ENCODE results near the gene EHD3.

EHD3 gene

GRCh38 chr2:31237348-31238017 is 3.5 kb downstream of the EHD3 start:
- no peak for DNase-seq

DNA sequence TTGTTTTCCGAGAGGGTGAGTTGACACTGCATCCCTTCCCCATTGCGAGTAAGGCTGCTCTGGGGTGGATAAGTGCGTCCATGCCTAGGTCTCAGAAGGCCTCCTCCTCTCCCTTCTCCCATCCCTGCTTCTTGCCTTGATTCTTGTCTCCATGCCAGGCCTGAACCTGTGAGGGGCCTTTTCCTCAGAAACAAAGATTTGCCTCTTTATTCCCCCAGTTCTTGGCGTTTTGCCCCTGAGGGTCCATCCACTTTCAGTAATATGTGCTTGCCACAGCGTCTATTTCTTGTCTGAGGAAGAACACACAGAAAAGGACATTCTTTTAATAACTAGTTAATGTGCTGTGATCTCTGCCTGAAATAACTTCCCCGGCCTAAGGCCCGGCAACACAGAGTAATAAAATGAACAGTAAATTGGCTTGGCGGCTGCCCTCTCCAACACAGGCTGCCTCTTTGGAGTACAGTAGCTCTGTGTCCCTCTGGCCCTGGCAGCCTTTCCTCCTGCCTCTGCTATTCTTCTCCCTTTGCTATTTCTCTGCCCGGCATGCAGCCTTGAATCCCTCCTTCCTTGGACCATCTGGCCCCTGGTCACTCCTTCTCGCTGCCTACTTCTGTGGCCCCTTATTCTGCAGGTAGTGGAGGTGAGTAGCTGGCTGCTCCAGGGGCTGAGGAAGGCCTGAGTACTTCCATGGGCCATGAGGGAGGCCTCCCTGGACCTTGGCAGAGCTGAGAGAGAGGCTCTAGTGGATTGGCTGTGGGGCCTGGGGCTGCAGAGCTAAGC is 4.4 kb downstream of the EHD3 start:
- no peak for DNase-seq

DNA sequence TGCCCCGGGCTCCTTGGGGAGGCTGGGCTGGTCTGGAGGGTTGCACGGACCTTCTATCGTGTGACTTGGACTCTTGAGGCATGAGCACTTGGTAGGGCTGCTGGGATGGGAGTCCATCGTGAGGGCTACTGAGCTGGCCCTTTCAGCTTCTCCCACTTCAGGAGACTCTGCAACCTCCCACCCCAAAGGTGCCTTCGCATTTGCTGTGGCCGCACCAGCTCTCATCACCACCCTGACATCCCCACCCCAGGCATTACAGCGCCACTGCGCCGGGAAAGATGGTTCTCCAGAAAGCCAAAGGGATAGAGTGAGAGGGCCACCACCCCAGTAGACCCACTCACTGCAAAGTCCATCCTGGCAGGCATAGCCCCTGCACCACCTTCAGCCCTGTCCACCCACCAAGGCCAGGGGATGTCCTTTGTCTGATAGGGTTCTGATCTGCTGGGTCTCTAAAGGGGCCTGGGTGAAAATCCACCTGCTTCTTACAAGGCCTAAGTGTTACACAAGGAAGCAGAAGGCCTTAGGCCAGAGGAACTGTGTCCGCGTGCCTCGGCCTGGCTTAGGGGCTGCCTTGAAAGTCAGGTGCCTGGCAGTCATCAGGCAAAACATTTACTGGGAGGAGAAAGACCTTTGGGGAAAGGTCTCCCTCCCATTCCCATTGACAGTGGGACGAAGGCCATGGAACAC is 5.1 kb downstream of the EHD3 start:
- DNase-seq = no peak

GRCh38 chr2:31239593-31240177 is 5.7 kb downstream of the EHD3 start:
- no peak for DNase-seq

DNA sequence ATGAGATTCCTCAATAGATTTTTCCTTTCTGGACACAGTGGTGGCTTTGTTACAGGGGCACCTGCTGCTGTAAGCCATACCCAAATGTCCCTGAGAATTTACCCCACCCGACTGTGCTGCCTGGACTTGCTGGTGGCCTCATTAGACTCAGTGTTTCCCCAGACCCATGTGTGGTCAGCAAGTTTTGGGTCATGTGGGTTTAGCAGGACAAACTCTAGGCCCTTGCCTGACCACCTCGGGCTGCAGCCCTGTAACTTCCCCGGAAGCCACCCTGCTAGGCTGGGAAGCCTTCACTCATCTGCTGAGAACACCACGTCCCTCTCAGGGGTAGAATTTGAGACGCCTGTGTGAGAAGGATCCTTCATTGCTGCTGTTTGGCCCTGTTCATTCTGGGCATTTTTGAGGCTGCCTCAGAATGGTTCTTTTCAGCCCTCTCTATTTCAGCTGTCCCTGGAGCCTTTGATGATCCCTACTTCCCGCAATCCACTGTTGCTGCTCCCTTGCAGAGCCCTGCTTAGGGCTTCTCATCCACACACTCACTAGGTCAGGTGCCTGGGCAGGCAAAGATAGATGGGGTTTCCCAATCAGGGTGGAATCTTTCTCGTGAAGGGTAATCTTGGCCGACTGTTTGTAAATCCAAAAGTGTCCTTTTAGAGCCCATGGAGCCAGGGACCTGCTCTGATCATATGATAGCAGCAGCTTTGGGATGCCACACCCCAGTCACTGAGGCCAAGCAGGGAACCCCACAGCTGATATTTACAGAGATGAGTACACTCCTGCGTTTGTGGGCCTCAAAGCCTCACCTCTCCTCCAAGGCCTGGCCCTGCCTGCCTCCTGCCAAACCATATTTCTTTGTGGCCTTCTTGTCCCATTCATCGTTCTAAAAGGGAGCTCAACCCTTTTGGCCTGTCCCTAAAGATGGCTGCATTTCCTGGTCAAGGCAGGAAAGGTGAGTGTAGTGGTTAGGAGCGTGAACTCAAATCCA is 6.7 kb downstream of the EHD3 start:
- no peak for DNase-seq

GRCh38 chr2:31241625-31242270 is 7.8 kb downstream of the EHD3 start:
- DNase-seq = no peak

- DNase-seq = no peak
Observed at GRCh38 chr2:31243053-31243452, 9.1 kb downstream of the EHD3 start.

DNA sequence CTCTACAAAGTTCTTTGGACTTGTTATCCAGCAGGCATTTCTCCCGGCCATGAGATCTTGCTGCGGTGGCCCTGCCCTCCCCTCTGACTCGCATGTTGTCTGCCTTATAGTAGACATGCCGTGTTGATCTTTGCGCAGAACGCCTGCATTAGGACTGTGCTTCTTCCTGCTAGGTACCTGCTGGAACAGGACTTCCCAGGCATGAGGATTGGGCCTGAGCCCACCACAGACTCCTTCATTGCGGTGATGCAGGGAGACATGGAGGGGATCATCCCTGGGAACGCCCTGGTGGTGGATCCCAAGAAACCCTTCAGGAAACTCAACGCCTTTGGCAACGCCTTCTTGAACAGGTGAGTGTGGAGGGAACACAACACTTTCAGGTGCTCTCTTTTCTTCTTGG is 10.1 kb downstream of the EHD3 start:
- DNase-seq = no peak

DNA sequence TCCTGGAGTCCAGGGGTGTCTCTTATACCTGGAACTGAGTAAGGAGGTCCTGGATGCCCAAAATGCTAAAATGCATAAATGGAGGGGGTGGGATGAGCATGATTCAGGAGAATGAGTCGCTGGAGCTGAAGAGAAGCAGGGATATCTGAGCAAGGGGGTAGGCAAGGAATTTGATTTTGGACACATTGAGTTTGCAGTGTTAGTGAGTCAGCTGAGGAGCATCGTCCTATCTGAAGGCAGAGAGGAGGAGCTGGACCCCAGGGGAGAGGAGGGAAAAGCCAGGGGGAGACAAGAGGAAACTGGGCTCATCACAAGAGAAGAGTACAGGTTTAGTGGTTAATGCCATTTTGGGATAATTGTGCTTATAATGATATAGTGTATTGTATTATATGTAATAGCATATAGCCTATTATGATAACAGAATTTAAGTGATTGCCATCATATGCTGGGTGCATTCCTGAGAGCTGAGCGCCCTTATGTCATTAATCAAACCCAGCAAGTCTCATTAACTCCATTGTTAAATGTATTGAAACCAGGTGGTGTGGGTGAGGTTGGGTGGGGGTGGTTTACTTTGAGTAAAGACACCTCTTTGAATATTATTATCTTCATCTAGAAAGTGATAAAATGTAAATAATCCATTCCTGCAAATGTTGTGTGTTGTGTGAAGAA is 12.4 kb downstream of the EHD3 start:
- no peak for DNase-seq

DNA sequence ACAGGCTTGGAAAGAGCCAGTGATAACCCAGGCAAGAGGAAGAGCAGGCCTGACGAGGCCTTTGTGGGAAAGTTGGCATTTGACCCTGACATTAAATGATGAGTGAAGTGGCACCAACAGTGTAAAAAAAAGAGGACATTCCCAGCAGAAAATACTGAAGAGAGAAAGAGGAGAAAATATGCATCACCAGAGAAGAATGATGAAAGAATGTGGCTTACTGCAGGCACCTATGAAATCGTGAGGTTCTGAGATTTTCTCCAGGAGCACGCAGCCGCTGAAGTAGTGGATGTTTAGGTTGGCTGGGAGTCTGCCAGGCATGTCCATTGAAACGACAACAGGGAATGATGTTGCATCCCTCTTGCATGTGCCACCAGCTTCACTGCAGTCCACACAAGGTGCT is 13.8 kb downstream of the EHD3 start:
- DNase-seq = no peak

- DNase-seq = no peak
Observed at GRCh38 chr2:31248139-31248538, 14.2 kb downstream of the EHD3 start.

GRCh38 chr2:31249009-31249690 is 15.2 kb downstream of the EHD3 start:
- DNase-seq = no peak

DNA sequence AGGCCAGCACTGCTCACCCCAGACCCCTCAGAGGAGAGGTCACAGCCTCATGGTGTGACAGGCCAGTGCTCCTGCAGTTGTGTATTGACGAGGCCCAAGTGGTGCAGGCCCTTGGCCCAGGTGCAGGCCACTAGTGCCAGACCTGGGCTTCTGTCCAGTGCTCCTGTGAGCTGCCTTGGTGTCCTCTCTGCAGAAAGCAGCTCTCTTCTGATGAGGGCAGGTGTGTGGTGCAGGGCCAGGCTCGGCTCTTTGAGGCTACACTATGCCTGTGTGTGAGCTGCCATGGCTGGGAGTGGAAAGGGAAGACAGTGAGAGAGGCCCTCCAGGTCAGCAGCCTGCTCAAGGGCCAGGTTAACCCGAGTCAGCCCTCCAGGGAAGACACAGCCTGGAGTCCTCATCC is 17.1 kb downstream of the EHD3 start:
- no peak for DNase-seq

DNA sequence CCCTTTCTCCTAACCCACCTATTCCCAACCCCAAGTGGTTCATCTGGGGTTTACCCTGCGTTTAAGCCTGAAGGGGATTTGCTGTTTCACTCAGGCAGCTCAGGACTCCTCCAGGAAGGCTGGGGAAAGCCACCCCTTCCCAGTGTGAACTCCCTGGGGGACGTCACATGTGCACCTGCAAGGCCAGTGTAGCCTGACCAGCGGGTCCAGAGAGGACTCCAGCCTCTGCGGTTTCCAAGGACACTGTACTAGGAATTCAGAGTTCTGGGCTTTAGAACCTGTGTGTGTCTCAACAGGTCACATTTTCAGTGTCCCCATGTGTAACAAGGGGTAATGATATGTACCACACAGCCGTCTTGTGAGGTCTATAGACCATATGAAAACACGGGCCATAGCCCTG is 17.9 kb downstream of the EHD3 start:
- DNase-seq = no peak

DNA sequence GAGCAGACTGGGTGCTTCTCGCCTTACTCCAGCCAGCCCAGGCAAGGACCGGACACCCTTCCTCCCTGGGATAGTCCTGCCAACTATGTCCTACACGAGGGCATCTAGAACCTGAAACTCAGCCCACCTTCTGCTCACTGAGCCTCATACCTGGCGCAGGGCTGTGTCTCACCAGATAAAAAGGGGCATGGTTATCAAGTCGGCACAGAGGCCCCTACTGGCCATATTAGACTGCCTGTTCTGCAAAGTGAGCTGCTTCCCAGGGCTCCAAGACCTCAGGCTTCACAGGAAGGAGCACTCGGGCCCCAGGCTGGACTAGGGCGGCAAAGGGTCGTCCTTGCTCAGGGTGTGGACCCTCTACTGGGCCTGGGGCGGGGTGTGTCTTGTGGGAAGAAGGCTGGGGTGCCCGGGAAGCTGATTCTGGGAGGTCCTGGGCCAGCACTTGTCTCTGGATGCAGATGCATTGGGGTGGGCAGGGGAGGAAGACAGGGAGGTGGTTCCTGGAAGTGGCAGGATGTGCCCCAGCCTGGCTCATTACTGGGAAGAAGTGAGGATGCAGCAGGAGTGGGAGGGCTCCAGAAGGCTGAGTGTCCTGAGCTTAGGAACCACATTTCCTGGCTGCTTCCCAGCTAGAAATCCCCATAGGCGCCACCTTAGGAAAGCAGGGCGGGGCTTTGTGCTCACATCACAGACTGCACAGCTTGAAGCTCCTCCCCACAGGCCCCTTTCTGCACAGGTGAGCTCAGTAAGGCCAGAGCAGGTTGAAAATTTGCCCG is 19.6 kb downstream of the EHD3 start:
- no peak for DNase-seq

DNA sequence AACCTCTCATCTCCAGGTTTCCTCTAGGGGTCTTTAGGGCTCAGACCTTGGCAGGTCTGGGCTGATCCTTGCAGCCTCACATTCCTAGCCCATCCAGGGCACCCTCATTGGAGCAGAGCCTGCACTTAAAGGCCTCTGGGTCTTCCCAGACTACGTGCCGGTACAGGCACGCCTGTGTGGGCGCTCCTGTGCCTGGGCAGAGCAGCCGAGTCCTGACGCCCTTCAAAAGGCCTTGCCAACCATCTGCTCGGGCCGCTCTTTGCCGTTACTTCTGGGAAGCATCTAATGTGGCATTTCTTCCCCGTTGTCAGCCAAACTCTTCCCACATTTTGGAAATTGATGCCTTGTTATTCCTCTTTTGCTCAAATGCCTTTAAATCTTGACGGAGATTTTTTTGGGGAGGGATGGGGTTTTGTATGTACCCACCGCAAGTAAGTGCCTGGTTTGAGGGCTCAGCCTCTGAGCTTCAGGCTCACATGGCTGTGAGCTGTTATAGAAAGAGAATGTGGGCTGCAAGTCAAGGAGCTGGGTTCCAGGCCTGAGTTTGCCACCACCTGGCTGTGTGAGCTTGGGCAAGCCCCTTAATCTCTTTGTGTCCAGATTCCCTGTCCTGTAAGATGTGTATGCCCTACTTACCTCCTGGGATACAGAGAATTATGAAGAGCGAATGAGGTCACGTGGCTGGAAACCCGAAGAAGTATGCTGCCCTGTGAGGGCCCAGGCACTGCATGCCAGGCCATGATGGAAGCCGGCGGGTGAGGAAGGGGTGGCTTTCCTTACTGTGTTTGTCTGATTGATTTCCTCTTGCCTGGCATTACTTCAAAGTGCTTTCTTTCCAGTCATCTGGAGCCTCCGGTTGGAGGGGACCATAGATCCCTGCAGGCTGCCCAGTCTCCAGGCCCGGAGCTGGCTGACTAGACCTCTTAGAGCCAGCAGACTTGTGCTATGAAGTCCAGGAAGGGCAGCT is 20.6 kb downstream of the EHD3 start:
- no peak for DNase-seq

DNA sequence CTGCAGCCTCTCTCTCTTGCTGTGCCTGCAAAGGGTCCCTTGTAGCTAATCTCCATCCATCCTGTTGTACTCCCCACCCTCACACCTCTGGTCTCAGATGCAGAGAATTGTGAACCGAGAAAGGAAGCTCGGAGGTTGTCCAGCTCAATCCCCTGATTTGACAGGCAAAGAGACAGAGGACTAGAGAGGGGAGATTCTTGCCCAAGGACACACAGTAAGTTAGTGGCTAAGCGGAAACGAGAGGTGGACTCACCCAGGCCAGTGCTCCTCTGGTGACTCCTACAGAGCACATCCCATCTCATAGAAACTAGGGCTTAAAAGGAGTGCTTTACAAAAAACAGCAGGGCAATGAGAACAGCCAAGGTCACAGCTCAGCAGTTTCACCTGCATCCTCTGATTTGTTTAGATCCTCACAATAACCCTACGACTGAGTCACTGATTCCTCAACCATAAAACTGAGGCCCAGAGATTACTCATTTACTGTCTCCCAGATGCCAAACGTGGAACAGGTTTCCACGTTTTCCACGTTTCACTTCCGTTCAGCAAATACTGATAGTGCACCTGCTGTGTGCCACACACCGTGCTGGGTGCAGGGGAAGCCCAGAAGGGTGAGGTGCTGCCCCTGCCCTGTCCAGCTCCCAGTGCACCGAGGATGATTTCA is 22.1 kb downstream of the EHD3 start:
- DNase-seq = no peak

All from stimulated activated CD4-positive, alpha-beta T cell treated with anti-CD3 and anti-CD28 coated beads, Interleukin-1b, Interleukin-23, amount 100 ng/mL, for 48 hours (primary cell).